Activated CD8-positive, alpha-beta memory T cell treated with anti-CD3 and anti-CD28 coated beads, Interleukin-2, amount 50 U/mL, for 48 hours (primary cell): Measurements from ENCODE around the gene CUEDC1.

Experiments used
- DNase-seq: peaks from one replicate; pipeline ENCODE4 v3.0.0-alpha.2; 2020

CUEDC1 gene, protein sequence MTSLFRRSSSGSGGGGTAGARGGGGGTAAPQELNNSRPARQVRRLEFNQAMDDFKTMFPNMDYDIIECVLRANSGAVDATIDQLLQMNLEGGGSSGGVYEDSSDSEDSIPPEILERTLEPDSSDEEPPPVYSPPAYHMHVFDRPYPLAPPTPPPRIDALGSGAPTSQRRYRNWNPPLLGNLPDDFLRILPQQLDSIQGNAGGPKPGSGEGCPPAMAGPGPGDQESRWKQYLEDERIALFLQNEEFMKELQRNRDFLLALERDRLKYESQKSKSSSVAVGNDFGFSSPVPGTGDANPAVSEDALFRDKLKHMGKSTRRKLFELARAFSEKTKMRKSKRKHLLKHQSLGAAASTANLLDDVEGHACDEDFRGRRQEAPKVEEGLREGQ

GRCh38 chr17:57955183-57955931 lies at the start of gene CUEDC1:
Gene CUEDC1, minus strand, starts transcription at chr17:57955412. Its CDS starts 69,848 bp downstream, at chr17:57885564.
- DNase-seq: peak; percentile 83

DNA sequence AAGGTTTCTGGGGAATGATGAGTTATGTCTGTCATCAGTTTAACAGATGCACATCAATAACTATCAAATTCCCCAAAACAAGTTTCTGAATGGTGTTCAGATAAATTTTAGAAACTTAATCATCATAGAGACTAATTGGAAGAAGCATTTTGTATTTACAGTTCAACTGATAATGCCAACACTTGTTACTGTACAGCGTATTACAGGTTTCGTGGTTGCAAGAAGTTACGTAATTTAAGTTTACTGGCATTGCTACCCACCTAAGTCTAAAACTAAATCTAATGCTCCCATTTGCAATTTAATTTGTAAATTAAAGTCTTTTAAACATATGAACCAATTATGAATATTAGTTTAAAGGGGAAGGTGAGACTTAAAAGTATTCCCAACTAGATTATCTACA lies 48.8 kb upstream of the CUEDC1 start:
- no peak for DNase-seq

DNA sequence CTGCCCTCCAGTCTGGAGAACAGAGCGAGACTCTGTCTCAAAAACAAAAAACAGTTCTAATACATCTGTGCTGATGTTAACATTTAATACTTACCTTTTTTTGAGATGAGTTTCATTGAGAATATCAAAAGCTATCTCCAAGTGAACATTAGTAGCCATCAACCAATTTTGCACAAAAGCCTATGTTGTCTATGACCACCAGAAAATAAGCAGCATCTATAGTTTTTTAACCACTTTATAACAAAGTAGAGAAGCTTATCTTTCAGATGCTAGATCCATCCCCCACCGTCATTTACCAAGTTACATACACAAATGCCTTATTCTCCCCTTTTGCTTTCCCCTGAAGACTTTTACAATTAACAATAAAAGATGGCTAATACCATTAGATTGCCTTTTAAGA lies 47.8 kb upstream of the CUEDC1 start:
- DNase-seq: no peak

- DNase-seq: no peak
These were observed 47.1 kb upstream of the CUEDC1 start for GRCh38 chr17:58002154-58002948.

GRCh38 chr17:58001461-58002124 lies 46.4 kb upstream of the CUEDC1 start:
- DNase-seq: no peak

- DNase-seq: no peak
These were observed 44.3 kb upstream of the CUEDC1 start for GRCh38 chr17:57999496-58000017.

GRCh38 chr17:57999010-57999495 lies 43.8 kb upstream of the CUEDC1 start:
- DNase-seq: no peak

- no peak for DNase-seq
These were observed 42.0 kb upstream of the CUEDC1 start for GRCh38 chr17:57997085-57997809.

DNA sequence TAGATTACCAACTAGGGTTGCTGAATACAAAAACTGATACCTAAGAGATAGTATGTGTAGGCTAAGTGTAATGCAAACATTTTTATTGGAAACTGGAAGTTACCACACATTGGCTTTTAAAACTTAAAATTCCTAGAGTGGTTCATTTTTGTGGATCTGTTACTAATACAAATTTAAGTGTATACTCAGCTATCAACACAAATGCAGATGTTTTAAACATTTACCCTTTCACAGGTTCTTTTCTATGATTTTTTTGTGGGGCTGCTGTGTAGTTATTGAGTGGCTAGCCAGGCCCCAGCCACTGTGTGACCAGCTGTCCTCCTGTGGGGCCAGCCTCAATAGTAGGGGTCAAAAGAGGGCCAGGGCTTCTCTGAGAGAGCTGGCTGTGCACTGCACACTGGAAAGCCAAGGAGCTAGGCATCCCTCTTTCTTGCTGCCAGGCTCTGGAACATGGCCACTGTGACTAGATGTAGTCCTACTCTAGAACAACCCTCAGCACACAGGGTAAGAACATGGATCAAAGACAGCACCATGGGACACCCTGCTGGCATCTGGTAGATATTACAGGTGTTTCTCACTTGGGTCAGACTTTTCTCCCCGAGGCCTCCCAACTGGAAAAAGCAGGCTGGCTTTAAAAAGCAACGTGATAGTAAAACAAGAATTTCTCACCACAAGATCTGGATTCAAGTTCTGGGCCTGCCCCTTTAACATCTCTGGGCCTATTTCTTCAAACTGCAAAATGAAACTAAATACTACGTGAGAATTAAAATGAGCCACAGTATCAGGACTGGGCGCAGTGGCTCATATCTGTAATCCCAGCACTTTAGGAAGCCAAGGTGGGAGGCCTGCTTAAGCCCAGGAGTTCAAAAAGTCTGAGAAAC lies 40.1 kb upstream of the CUEDC1 start:
- peak; percentile 70 for DNase-seq

DNA sequence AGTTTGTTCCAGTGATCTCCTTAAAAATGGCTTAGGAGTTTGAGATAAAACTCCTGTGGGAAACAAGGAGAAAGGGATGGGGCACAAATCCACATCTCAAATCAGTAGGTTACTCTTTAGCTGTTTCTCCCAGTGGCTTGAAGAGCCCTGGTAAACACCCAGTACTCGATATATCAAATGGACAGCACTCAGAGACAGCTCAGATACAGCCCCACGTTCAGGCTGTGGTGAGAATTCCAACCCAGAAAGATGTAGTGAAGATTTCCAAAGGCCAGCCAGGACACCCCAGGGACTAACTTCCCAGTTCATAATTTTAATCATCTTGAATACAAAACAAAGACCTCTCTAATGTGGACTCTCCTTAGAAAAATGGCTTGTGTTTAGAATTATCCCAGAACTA lies 39.2 kb upstream of the CUEDC1 start:
- no peak for DNase-seq

DNA sequence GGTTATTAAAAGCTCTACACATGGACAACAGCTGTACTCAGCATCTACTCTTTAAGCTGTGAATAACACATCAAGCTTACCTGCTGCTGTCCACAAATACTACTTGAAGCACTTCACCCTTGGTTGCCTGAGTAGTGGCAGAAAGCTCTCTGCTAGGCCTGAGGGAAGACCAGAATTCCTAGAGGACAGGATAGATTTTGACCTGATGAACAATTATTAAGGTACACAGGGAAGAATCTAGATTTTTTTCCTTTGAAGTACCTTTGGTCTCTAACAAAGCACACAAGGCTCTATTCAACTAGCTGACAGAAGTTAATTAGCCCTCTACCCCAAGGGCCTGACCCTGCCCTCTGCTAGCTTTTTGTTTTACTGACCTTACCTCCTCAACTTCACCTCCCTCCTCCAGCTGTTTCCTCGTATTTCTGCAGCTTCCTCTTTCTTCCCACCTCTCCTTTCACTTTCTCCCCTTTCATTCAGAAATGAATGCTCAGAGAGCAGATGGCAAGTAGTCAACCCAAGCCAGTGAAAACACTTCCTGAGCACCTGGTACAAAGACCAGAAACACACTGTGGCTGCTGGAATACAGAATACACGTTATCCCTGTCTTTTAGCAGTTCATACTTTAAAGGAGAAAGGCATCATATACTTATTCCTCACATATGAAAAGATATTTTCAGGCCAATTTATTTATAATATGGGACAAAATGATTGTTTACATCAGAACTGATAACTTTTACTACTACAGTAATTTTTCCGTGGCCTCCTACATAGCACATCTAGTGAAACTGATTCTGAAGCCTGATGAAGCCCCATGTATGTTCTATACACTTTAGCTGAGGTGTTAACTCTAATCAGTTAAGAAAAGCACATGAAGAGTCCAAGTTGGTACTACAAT lies 38.5 kb upstream of the CUEDC1 start:
- no peak for DNase-seq

GRCh38 chr17:57991537-57991936 lies 36.3 kb upstream of the CUEDC1 start:
- no peak for DNase-seq

- DNase-seq: no peak
These were observed 34.8 kb upstream of the CUEDC1 start for GRCh38 chr17:57990037-57990436.

DNA sequence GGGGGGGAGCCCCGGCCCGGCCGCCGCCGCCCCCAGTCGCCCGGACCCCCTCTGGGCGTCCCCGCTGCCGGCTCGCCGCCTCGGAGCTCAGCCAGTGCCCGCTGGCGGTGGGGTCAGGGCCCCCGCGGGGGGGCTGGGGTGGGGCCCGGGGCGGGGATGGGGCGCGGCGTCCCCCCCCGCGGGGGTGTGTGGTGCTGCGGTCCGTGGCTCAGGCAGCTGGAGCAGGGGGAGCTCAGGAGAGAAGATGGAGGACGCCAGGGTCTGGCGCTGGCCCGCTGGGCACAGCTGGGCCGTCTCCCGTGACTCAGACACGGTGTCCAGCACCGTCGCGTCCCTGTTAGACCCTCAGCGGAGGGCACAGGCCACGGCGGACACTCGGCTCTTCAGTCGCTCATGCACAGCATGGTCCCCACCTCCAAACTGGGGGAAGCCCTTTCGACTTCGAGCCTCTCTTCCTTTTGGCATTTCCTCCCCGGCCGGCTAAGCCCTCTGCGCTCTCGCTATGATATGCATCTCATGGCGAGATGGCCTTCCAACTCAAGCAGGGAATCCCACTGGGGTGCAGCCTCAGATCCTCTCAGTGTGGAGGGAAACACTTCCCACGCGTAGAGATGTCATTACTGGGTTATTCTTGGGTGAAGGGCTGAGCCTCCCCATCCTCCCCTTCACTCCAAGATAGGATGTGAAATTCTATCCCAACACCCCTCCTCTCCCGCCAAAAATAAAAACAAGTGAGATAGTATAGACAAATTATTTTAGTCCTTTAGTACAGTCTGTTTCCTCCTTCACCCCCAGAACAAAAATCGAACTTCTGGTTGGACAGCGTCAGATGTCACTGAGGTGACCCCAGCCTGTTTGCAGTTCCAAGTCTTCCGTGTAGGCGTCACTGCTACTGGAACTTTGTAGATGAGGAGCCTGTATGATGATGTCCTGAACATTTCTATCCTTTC lies 33.4 kb upstream of the CUEDC1 start:
- no peak for DNase-seq

GRCh38 chr17:57987581-57988300 lies 32.5 kb upstream of the CUEDC1 start, which contains the start of gene VEZF1:
Gene VEZF1, minus strand, starts transcription at chr17:57988254. Its CDS starts 143 bp downstream, at chr17:57988111.
- DNase-seq: peak; percentile 91

DNA sequence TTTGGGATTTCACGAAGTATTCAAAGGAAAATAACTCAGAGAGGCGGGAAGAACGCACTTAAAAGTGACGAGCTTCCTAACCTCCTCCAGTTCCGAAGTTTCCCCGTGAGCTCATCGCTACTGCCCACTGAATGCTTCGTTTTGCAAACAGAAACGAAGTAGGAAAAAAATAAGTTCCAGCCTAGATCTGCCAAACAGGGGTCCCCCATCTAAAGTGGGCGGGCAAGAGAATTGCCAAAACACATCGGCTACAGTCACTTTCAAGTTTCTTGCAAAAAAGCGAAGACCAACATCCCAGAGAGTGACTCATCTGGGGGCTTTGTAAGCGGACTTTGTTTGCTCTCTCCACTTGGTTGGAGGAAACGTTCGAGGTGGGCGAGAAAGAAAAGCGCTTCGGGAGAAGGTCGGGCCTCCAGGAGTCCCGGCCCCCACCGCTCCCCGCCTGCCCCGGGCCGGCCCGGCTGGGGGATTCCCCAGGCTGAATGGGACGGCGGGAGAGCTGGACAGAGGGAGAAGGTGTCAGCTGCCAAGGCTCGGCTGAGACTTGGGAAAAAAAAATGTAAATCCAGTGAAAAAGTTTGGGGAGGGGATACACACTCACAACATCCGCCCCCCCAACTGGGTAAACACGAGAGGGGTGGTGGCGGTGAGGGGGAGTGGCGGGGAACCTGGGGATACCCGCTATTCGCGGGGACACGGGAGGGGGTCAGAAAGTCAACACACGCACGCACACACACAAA lies 31.8 kb upstream of the CUEDC1 start:
- DNase-seq: peak; percentile 72

DNA sequence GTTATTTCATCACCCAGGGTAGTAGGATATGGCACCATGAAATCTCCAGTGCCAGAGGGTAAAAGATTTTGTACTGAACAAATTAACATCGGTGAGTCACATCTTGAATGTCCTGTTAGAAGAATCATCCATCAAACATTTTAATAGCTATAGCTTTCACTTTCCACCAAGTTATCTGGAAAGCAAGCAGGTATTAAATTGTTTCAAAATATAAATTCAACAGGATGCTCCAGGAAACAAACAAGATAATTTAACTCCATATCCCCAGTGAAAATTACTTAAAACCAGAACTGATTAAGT lies 30.4 kb upstream of the CUEDC1 start:
- DNase-seq: no peak
